Fibroblast of lung (primary cell): Measurements from ENCODE around the gene GBX2. TPM values are rescaled to one million over a fixed set of nuclear protein-coding genes. Genes with fewer than 3 reads are reported as not detected.

Experiments used
- DNase-seq, 2 donors: peaks; one replicate each; pipeline versions ENCODE4 v3.0.0 to v3.0.0-alpha.2; 2010; ENCODE audit warnings: low read depth in 2 of 2
- H2AFZ ChIP-seq: 2 replicates; pipeline ENCODE4 v1.5.1; 2012; ENCODE audit warnings: low read length, control low read depth, inconsistent platforms
- H3K27ac ChIP-seq: 2 replicates; pipeline ENCODE4 v1.5.1; 2011; ENCODE audit warnings: low read length, control low read depth; ENCODE audit not compliant: insufficient read depth
- H3K27me3 ChIP-seq: 2 replicates; pipeline ENCODE4 v1.5.1; 2011; ENCODE audit warnings: mild to moderate bottlenecking, low read length; ENCODE audit not compliant: control insufficient read depth, insufficient read depth
- H3K36me3 ChIP-seq: 2 replicates; pipeline ENCODE4 v1.5.1; 2011; ENCODE audit warnings: low read length; ENCODE audit not compliant: control insufficient read depth, insufficient read depth
- H3K4me1 ChIP-seq: 2 replicates; pipeline ENCODE4 v1.5.1; 2011; ENCODE audit warnings: low read length; ENCODE audit not compliant: control insufficient read depth, insufficient read depth; ENCODE audit errors: extremely low read depth
- H3K4me2 ChIP-seq: 2 replicates; pipeline ENCODE4 v1.5.1; 2011; ENCODE audit warnings: low read length, control low read depth; ENCODE audit not compliant: insufficient read depth; ENCODE audit errors: extremely low read depth
- H3K4me3 ChIP-seq, 4 experiments: fragments of 200-600 bp in 1 of 4; sonication (generic) in 1 of 4; replicated peaks in 1 of 4; 2 replicates each; pipeline ENCODE4 v1.5.1; 2011 to 2016; ENCODE audit warnings: low read length in 4 of 4, low read depth in 3 of 4, mild to moderate bottlenecking in 3 of 4, control low read depth in 2 of 4, inconsistent platforms in 1 of 4, mixed read lengths in 1 of 4; ENCODE audit not compliant: insufficient read depth in 1 of 4; ENCODE audit errors: control extremely low read depth in 1 of 4
- H3K79me2 ChIP-seq: 2 replicates; pipeline ENCODE4 v1.5.1; 2012; ENCODE audit warnings: mild to moderate bottlenecking, low read length, inconsistent platforms; ENCODE audit not compliant: control insufficient read depth, insufficient read depth
- H3K9ac ChIP-seq: 2 replicates; pipeline ENCODE4 v1.5.1; 2011; ENCODE audit warnings: mild to moderate bottlenecking, low read length, control low read depth; ENCODE audit not compliant: insufficient read depth
- H3K9me3 ChIP-seq: 2 replicates; pipeline ENCODE4 v1.5.1; 2012; ENCODE audit warnings: low read depth, low read length; ENCODE audit not compliant: control insufficient read depth, insufficient read depth
- H4K20me1 ChIP-seq: 2 replicates; pipeline ENCODE4 v1.5.1; 2011; ENCODE audit warnings: low read length; ENCODE audit not compliant: control insufficient read depth, insufficient read depth; ENCODE audit errors: extremely low read depth
- EZH2 ChIP-seq: IDR thresholded peaks from 2 replicates; pipeline ENCODE4 v1.5.1; 2012; ENCODE audit warnings: low read length, control low read depth, mild to moderate bottlenecking; ENCODE audit errors: missing control alignments
- polyA plus RNA-seq, 2 donors: library from polyadenylated mRNA; depleted of rRNA in 1 of 2; stranded (reverse) in 1 of 2; unstranded in 1 of 2; fragments of >200 nt; gene quantifications; 2 replicates each; pipeline ENCODE4 v1.2.1, GENCODE V29; 2011 to 2012; ENCODE audit warnings: missing spikeins in 1 of 2
- total RNA-seq: library from RNA; depleted of rRNA; stranded (reverse); fragments of >200 nt; gene quantifications from 2 replicates; pipeline ENCODE4 v1.2.1, GENCODE V29; 2014
- TF ChIP-seq, protein P1 (sequence below), 2 donors: IDR thresholded peaks in 1 of 2; conservative IDR thresholded peaks in 1 of 2; 1 replicate in 1 of 2; 2 replicates in 1 of 2; pipeline ENCODE4 v1.5.1; 2011 to 2012; ENCODE audit warnings: low read length in 2 of 2, control low read depth in 1 of 2, inconsistent platforms in 1 of 2, low read depth in 1 of 2, mild to moderate bottlenecking in 1 of 2

GBX2 gene
- total and polyA plus RNA-seq, 2 donors (not counting 1 experiment from before 2014, with no cell fraction given): 0.25 TPM; not detected in 1

DNA sequence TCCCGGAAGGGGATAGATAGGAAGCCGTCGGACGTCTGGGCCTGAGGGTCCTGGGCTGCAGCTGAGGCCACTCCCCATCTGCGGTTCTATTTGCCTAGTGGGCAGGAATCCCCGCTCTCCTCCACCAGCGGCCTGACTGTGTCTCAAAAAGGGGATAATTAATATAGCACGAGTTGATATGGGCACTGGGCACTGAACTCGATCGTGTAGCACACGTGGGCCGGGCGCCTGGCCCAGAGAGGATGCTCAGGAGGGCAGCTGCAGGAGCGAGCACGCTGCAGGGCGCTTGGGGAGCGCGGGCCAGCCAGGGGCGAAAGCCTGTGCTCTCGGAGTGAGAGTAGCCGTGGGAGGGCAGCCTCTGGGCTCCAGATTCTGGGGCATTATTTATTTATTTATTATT is 8.8 kb upstream of the GBX2 start:
- no peak for DNase-seq
- Histone ChIP-seq H3K27ac (no peak overlapping the region), H3K4me3 (no peak overlapping the region), H2AFZ (no peak overlapping the region), H4K20me1 (no peaks in the 10 kb centered on the region), H3K36me3 (no peaks in the 10 kb centered on the region), H3K9ac (no peak overlapping the region), H3K79me2 (no peaks in the 10 kb centered on the region), H3K4me2 (no peak overlapping the region), H3K4me1 (peaks cover 2% of the 10 kb centered on the region), H3K27me3 (peaks cover 33% of the 10 kb centered on the region), H3K9me3 (no peaks in the 10 kb centered on the region)
- TF ChIP-seq, protein P1, sequence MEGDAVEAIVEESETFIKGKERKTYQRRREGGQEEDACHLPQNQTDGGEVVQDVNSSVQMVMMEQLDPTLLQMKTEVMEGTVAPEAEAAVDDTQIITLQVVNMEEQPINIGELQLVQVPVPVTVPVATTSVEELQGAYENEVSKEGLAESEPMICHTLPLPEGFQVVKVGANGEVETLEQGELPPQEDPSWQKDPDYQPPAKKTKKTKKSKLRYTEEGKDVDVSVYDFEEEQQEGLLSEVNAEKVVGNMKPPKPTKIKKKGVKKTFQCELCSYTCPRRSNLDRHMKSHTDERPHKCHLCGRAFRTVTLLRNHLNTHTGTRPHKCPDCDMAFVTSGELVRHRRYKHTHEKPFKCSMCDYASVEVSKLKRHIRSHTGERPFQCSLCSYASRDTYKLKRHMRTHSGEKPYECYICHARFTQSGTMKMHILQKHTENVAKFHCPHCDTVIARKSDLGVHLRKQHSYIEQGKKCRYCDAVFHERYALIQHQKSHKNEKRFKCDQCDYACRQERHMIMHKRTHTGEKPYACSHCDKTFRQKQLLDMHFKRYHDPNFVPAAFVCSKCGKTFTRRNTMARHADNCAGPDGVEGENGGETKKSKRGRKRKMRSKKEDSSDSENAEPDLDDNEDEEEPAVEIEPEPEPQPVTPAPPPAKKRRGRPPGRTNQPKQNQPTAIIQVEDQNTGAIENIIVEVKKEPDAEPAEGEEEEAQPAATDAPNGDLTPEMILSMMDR (conservative IDR thresholded peaks at IDR 0.05 in 1 of 2, IDR thresholded peaks at IDR 0.05 in 1 of 2; ENCODE audit: low read depth in 1 of 2, low read length in 2 of 2): no peak
- no peak for TF ChIP-seq EZH2

DNA sequence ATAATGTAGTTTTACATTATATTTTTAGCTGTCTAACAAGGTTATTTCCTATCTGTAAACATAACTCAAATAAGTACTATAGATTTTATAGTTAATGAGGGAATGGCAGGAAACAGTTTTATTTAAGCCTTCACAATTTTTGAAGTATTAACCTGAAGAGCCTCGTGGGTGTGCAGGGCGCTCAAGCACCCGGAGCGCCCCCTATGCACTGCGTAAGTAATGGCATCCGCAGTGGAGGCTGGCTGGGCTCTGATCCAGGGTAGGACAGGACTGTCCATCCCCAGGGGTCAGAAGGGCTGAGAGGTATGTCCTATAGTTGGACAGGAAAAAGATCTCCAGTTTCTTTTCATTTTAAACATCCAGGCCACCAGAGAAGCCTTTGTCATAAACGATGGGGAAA is 8.2 kb upstream of the GBX2 start:
- H3K9ac ChIP-seq: no peak overlapping the region
- H3K27me3 ChIP-seq: peaks cover 38% of the 10 kb centered on the region
- H3K4me1 ChIP-seq: peaks cover 2% of the 10 kb centered on the region
- H3K9me3 ChIP-seq: no peaks in the 10 kb centered on the region
- H2AFZ ChIP-seq: no peak overlapping the region
- no peak overlapping the region for H3K4me3 ChIP-seq
- no peak overlapping the region for H3K4me2 ChIP-seq
- H3K79me2 ChIP-seq: no peaks in the 10 kb centered on the region
- H4K20me1 ChIP-seq: no peaks in the 10 kb centered on the region
- TF ChIP-seq, protein P1 (conservative IDR thresholded peaks at IDR 0.05 in 1 of 2, IDR thresholded peaks at IDR 0.05 in 1 of 2; ENCODE audit: low read depth in 1 of 2, low read length in 2 of 2): peak; percentile 30 to 57
- TF ChIP-seq EZH2: no peak
- peak in 1 of 2 donors; percentile 31 for DNase-seq
- H3K36me3 ChIP-seq: no peaks in the 10 kb centered on the region
- no peak overlapping the region for H3K27ac ChIP-seq

DNA sequence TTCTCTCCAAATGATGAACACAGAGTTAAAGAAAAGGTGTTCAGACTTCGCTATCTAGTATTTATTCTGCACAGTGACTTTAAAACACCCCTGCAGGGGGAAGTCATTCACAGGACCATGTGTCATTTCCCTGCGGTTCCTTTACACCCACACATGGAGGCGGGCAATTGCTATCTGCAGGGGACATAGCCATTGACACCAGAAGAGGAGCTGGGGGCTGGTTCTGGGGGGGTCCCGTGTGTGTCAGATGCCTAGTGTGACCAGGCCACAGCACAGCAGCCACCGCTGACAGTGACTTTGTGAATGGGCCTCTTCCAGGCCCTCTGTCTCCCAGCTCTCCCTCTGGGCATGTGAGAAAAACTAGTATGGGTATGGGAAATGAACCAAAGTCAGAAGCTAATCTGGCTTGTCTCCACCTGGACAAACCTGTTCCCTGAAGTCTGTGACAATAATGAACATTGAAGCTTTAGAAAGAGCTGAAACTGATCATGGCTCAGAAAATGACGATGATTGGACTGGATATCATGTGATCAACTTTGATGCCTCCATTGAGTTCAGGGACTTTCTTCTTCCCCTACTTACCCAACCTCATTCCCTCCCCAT is 7.5 kb upstream of the GBX2 start:
- Histone ChIP-seq H3K9ac (no peak overlapping the region), H3K27me3 (peaks cover 46% of the 10 kb centered on the region), H3K36me3 (no peaks in the 10 kb centered on the region), H2AFZ (no peak overlapping the region), H3K4me1 (peaks cover 2% of the 10 kb centered on the region), H3K4me2 (no peak overlapping the region), H3K27ac (no peak overlapping the region), H3K79me2 (no peaks in the 10 kb centered on the region), H3K9me3 (no peaks in the 10 kb centered on the region), H4K20me1 (no peaks in the 10 kb centered on the region), H3K4me3 (no peak overlapping the region)
- no peak for TF ChIP-seq EZH2
- TF ChIP-seq, protein P1 (conservative IDR thresholded peaks at IDR 0.05 in 1 of 2, IDR thresholded peaks at IDR 0.05 in 1 of 2; ENCODE audit: low read depth in 1 of 2, low read length in 2 of 2): no peak
- DNase-seq: no peak
